Measurements from ENCODE around the gene TMSB4X.
"Not testable (repeated sequence)": the region's sequence is repeated elsewhere in the genome, so short reads cannot be mapped to it uniquely, and the experiment has no call there.

Gene TMSB4X

GRCh38 chrX:12949927-12950656 lies 24.8 kb upstream of the TMSB4X start:
- Mint-ChIP-seq H3K36me3 (ENCODE audit: low read depth) (no peaks in the 10 kb centered on the region), H3K4me1 (ENCODE audit: low read depth) (peaks cover 88% of the 10 kb centered on the region), H3K27me3 (no peaks in the 10 kb centered on the region), H3K27ac (peak overlapping the region; percentile 96), H3K9me3 (no peaks in the 10 kb centered on the region), H3K4me3 (peak overlapping the region; percentile 84)

GRCh38 chrX:12950851-12951594 lies 23.9 kb upstream of the TMSB4X start:
- H3K9me3 Mint-ChIP-seq: no peaks in the 10 kb centered on the region
- H3K27me3 Mint-ChIP-seq: no peaks in the 10 kb centered on the region
- peak overlapping the region; percentile 96 for H3K27ac Mint-ChIP-seq
- peak overlapping the region; percentile 84 for H3K4me3 Mint-ChIP-seq
- peaks cover 92% of the 10 kb centered on the region for H3K4me1 Mint-ChIP-seq (ENCODE audit: low read depth)
- no peaks in the 10 kb centered on the region for H3K36me3 Mint-ChIP-seq (ENCODE audit: low read depth)

GRCh38 chrX:12951595-12951975 lies 23.3 kb upstream of the TMSB4X start:
- Mint-ChIP-seq H3K36me3 (ENCODE audit: low read depth) (no peaks in the 10 kb centered on the region), H3K4me1 (ENCODE audit: low read depth) (peaks cover 92% of the 10 kb centered on the region), H3K4me3 (peak overlapping the region; percentile 84), H3K27ac (peak overlapping the region; percentile 96), H3K27me3 (no peaks in the 10 kb centered on the region), H3K9me3 (no peaks in the 10 kb centered on the region)

GRCh38 chrX:12953420-12953819 lies 21.5 kb upstream of the TMSB4X start:
- H3K27ac Mint-ChIP-seq: peak overlapping the region; percentile 95
- no peaks in the 10 kb centered on the region for H3K9me3 Mint-ChIP-seq

GRCh38 chrX:12954376-12954775 lies 20.5 kb upstream of the TMSB4X start:
- H3K27me3 Mint-ChIP-seq: no peaks in the 10 kb centered on the region
- peak overlapping the region; percentile 95 for H3K27ac Mint-ChIP-seq
- H3K36me3 Mint-ChIP-seq (ENCODE audit: low read depth): no peaks in the 10 kb centered on the region
- peak overlapping the region; percentile 85 for H3K4me3 Mint-ChIP-seq
- H3K9me3 Mint-ChIP-seq: no peaks in the 10 kb centered on the region
- H3K4me1 Mint-ChIP-seq (ENCODE audit: low read depth): peaks cover 83% of the 10 kb centered on the region

More at GRCh38 chrX:12953420-12953819, 21.5 kb upstream of the TMSB4X start:
- Mint-ChIP-seq H3K4me3 (peak overlapping the region; percentile 85), H3K36me3 (ENCODE audit: low read depth) (no peaks in the 10 kb centered on the region), H3K4me1 (ENCODE audit: low read depth) (peaks cover 87% of the 10 kb centered on the region), H3K27me3 (no peaks in the 10 kb centered on the region)

- Mint-ChIP-seq H3K4me1 (ENCODE audit: low read depth) (peaks cover 83% of the 10 kb centered on the region), H3K27ac (peak overlapping the region; percentile 95), H3K36me3 (ENCODE audit: low read depth) (no peaks in the 10 kb centered on the region), H3K9me3 (no peaks in the 10 kb centered on the region), H3K4me3 (peak overlapping the region; percentile 85), H3K27me3 (no peaks in the 10 kb centered on the region)
Measured at GRCh38 chrX:12954981-12955380, 19.9 kb upstream of the TMSB4X start.

GRCh38 chrX:12955882-12956703 lies 18.8 kb upstream of the TMSB4X start:
- H3K9me3 Mint-ChIP-seq: no peaks in the 10 kb centered on the region
- H3K36me3 Mint-ChIP-seq (ENCODE audit: low read depth): no peaks in the 10 kb centered on the region
- H3K27me3 Mint-ChIP-seq: no peaks in the 10 kb centered on the region
- H3K4me1 Mint-ChIP-seq (ENCODE audit: low read depth): peaks cover 83% of the 10 kb centered on the region
- H3K4me3 Mint-ChIP-seq: peak overlapping the region; percentile 85
- H3K27ac Mint-ChIP-seq: peak overlapping the region; percentile 96

GRCh38 chrX:12956704-12957534 lies 18.0 kb upstream of the TMSB4X start:
- Mint-ChIP-seq H3K4me1 (ENCODE audit: low read depth) (peaks cover 83% of the 10 kb centered on the region), H3K9me3 (no peaks in the 10 kb centered on the region), H3K27ac (peak overlapping the region; percentile 96), H3K4me3 (peak overlapping the region; percentile 85), H3K27me3 (no peaks in the 10 kb centered on the region), H3K36me3 (ENCODE audit: low read depth) (peaks cover 4% of the 10 kb centered on the region)

- Mint-ChIP-seq H3K4me1 (ENCODE audit: low read depth) (peaks cover 78% of the 10 kb centered on the region), H3K27me3 (no peaks in the 10 kb centered on the region), H3K27ac (peak overlapping the region; percentile 96), H3K36me3 (ENCODE audit: low read depth) (peaks cover 4% of the 10 kb centered on the region), H3K4me3 (peak overlapping the region; percentile 85), H3K9me3 (no peaks in the 10 kb centered on the region)
Measured at GRCh38 chrX:12958059-12958458, 16.9 kb upstream of the TMSB4X start.

- H3K9me3 Mint-ChIP-seq: no peaks in the 10 kb centered on the region
- peaks cover 74% of the 10 kb centered on the region for H3K4me1 Mint-ChIP-seq (ENCODE audit: low read depth)
- no peaks in the 10 kb centered on the region for H3K27me3 Mint-ChIP-seq
- H3K36me3 Mint-ChIP-seq (ENCODE audit: low read depth): peaks cover 4% of the 10 kb centered on the region
- no peak overlapping the region for H3K4me3 Mint-ChIP-seq
- H3K27ac Mint-ChIP-seq: no peak overlapping the region
Measured at GRCh38 chrX:12958461-12958860, 16.4 kb upstream of the TMSB4X start.

GRCh38 chrX:12961196-12961718 lies 13.7 kb upstream of the TMSB4X start:
- Mint-ChIP-seq H3K9me3 (no peaks in the 10 kb centered on the region), H3K27me3 (no peaks in the 10 kb centered on the region), H3K36me3 (ENCODE audit: low read depth) (peaks cover 4% of the 10 kb centered on the region), H3K27ac (peak overlapping the region; percentile 38), H3K4me3 (peak overlapping the region; percentile 52), H3K4me1 (ENCODE audit: low read depth) (peaks cover 64% of the 10 kb centered on the region)

GRCh38 chrX:12962041-12962504 lies 12.8 kb upstream of the TMSB4X start:
- H3K4me1 Mint-ChIP-seq (ENCODE audit: low read depth): peaks cover 65% of the 10 kb centered on the region
- no peak overlapping the region for H3K4me3 Mint-ChIP-seq
- H3K27me3 Mint-ChIP-seq: no peaks in the 10 kb centered on the region
- H3K27ac Mint-ChIP-seq: no peak overlapping the region
- peaks cover 4% of the 10 kb centered on the region for H3K36me3 Mint-ChIP-seq (ENCODE audit: low read depth)
- H3K9me3 Mint-ChIP-seq: no peaks in the 10 kb centered on the region

GRCh38 chrX:12963210-12963850 lies 11.6 kb upstream of the TMSB4X start:
- H3K36me3 Mint-ChIP-seq (ENCODE audit: low read depth); H3K27me3 Mint-ChIP-seq; H3K4me3 Mint-ChIP-seq; H3K27ac Mint-ChIP-seq; H3K9me3 Mint-ChIP-seq: not testable (repeated sequence)
- peaks cover 63% of the 10 kb centered on the region for H3K4me1 Mint-ChIP-seq (ENCODE audit: low read depth)
